Breast epithelium (tissue), 4 donors: ENCODE results near the gene SPRED1. TPM values are rescaled to one million over a fixed set of nuclear protein-coding genes. Genes with fewer than 3 reads are reported as not detected.

Source experiments
- DNase-seq, 2 donors: peaks; one replicate each; pipeline ENCODE4 v3.0.0-alpha.2; 2019; ENCODE audit warnings: low spot score in 2 of 2
- H3K27ac ChIP-seq, 2 donors: fragments of 200-600 bp; sonication (generic) in 1 of 2; one replicate each; pipeline ENCODE4 v1.5.1; 2016 to 2019; ENCODE audit warnings: mild to moderate bottlenecking in 1 of 2
- H3K27me3 ChIP-seq, 2 donors: fragments of 200-600 bp; sonication (generic) in 1 of 2; one replicate each; pipeline versions ENCODE4 v1.5.1 to v1.6.0; 2017 to 2019; ENCODE audit warnings: control low read depth in 1 of 2, mild to moderate bottlenecking in 1 of 2
- H3K36me3 ChIP-seq: fragments of 200-600 bp; one replicate; pipeline ENCODE4 v1.5.1; 2019
- H3K4me1 ChIP-seq, 2 donors: fragments of 200-600 bp; sonication (generic); one replicate each; pipeline ENCODE4 v1.5.1; 2016 to 2019; ENCODE audit warnings: control low read depth in 1 of 2
- H3K4me3 ChIP-seq, 3 donors: fragments of 200-600 bp; sonication (generic); 1 replicate in 2 of 3; 2 replicates in 1 of 3; pipeline ENCODE4 v1.5.1; 2016 to 2019; ENCODE audit warnings: mild to moderate bottlenecking in 3 of 3, moderate library complexity in 2 of 3
- H3K9me3 ChIP-seq, 2 donors: fragments of 200-600 bp; sonication (generic) in 1 of 2; one replicate each; pipeline ENCODE4 v1.5.1; 2016 to 2019; ENCODE audit warnings: control low read depth in 1 of 2
- POLR2A ChIP-seq: fragments of 450-650 bp; IDR thresholded peaks from one replicate; pipeline ENCODE4 v1.6.1; 2016; ENCODE audit warnings: antibody characterized with exemption, mild to moderate bottlenecking, moderate library complexity
- POLR2AphosphoS5 ChIP-seq, 3 donors: sonication (generic); formaldehyde crosslinking; IDR thresholded peaks; one replicate each; pipeline ENCODE4 v1.6.1; 2017; ENCODE audit warnings: antibody characterized with exemption in 3 of 3
- intact Hi-C: fragments of 100-400 bp; cut with DNase I; formaldehyde crosslinking; loops from one replicate; pipeline ENCODE4 v1.15.1; 2023; ENCODE audit warnings: low total_unique reads
- total RNA-seq, 3 donors: library from RNA; depleted of rRNA; stranded (reverse); fragments of >200 nt; gene quantifications; one replicate each; pipeline ENCODE4 v1.1.0, GENCODE V29; 2016
- TF ChIP-seq, protein P1 (sequence below), 3 donors: fragments of 450-650 bp; IDR thresholded peaks; one replicate each; pipeline ENCODE4 v1.5.1; 2016 to 2017; ENCODE audit warnings: antibody characterized with exemption in 3 of 3, mild to moderate bottlenecking in 3 of 3, moderate library complexity in 3 of 3

Gene SPRED1
- total RNA-seq, 3 donors from 2014 or later, result 18.4 to 28.1 (median 22.3) TPM

DNA sequence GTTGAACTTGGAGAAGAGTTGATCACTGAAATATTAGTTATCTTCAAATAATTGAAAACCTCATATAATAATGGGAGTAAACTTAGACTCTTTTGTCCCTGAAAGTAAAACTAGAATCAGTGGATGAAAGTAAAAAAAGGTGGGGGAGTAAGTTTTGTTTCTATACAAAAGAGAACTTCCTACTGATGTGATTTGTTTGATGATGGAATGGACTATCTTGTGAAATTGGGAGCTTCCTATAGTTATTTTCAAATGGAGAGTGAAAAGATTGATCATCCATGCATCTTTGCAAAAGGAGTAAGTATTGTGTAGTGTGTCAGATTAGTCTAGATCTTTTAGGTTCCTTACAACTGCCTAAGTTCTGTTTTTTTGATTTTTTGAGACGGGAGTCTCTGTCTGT, 28.4 kb downstream of the SPRED1 start:
- H3K4me1 ChIP-seq, result no peaks in the 10 kb centered on the region
- DNase-seq, result no peak
- no peaks in the 10 kb centered on the region for H3K36me3 ChIP-seq
- intact Hi-C loops, result no loop called here
- no peak overlapping the region for H3K4me3 ChIP-seq
- no peak overlapping the region for H3K27ac ChIP-seq
- H3K9me3 ChIP-seq, result no peaks in the 10 kb centered on the region
- TF ChIP-seq, protein P1, sequence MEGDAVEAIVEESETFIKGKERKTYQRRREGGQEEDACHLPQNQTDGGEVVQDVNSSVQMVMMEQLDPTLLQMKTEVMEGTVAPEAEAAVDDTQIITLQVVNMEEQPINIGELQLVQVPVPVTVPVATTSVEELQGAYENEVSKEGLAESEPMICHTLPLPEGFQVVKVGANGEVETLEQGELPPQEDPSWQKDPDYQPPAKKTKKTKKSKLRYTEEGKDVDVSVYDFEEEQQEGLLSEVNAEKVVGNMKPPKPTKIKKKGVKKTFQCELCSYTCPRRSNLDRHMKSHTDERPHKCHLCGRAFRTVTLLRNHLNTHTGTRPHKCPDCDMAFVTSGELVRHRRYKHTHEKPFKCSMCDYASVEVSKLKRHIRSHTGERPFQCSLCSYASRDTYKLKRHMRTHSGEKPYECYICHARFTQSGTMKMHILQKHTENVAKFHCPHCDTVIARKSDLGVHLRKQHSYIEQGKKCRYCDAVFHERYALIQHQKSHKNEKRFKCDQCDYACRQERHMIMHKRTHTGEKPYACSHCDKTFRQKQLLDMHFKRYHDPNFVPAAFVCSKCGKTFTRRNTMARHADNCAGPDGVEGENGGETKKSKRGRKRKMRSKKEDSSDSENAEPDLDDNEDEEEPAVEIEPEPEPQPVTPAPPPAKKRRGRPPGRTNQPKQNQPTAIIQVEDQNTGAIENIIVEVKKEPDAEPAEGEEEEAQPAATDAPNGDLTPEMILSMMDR (IDR thresholded peaks at IDR 0.05), result no peak
- TF ChIP-seq POLR2AphosphoS5 (IDR thresholded peaks at IDR 0.05) (no peak), POLR2A (no peak)
- H3K27me3 ChIP-seq, result no peaks in the 10 kb centered on the region

DNA sequence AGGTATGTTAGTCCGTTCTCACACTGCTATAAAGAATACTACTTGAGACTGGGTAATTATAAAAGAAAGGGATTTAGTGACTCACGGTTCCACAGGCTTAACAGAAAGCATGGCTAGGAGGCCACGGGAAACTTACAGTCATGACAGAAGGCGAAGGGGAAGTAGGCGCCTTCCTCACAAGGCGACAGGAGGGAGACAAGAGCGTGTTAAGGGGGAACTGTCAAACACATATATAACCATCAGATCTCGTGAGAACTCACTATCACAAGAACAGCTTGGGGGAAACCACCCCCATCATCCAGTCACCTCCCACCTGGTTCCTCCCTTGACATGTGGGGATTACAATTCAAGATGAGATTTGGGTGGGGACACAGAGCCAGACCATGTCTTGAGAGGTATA, 30.4 kb downstream of the SPRED1 start:
- H3K4me3 ChIP-seq, result no peak overlapping the region
- intact Hi-C loops, result no loop called here
- no peaks in the 10 kb centered on the region for H3K36me3 ChIP-seq
- no peaks in the 10 kb centered on the region for H3K4me1 ChIP-seq
- no peak overlapping the region for H3K27ac ChIP-seq
- TF ChIP-seq POLR2AphosphoS5 (IDR thresholded peaks at IDR 0.05) (no peak), POLR2A (no peak)
- TF ChIP-seq, protein P1 (IDR thresholded peaks at IDR 0.05), result no peak
- no peaks in the 10 kb centered on the region for H3K27me3 ChIP-seq
- no peak for DNase-seq
- H3K9me3 ChIP-seq, result no peaks in the 10 kb centered on the region

DNA sequence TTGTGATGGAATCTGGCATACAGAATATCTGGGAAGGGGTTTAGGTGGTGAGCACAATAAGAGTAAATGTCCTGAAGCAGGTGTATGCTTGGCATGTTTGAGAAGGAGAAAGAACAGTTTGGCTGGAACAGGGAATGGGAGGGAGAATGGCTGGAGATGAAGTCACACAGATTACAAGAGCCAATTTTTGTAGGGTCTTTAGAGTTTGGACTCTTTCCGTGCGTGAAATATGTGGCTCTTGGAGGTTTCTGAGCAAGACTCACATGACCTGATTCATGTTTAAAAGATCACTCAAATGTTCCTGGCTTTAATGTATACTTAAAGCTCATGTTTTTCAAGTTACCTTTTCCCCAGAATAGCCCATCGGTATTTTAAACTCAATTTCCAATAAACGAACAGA, 32.8 kb downstream of the SPRED1 start:
- Histone ChIP-seq H3K36me3 (no peaks in the 10 kb centered on the region), H3K4me1 (no peaks in the 10 kb centered on the region)

DNA sequence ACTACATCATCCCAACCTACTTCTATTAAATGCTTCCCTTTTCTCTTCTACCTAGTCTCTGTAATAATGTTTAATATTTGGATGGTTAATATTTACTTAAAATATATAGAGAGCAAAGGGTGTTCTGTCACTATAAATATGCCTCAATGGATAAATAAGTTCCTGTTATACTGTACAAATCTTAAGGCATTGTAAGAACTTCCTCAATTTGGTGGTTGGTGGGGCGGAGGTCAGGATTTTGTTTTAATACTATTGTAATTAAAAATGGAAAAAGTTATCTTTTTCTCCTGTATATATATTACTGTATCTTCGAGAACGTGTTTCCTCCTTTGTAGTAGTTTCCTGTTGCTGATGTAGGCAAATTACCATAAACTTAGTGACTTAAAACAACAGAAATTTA, 41.5 kb downstream of the SPRED1 start:
- H3K4me3 ChIP-seq, result no peak overlapping the region
- H3K27me3 ChIP-seq, result no peaks in the 10 kb centered on the region
- no peak for DNase-seq
- TF ChIP-seq POLR2AphosphoS5 (IDR thresholded peaks at IDR 0.05), result no peak
- TF ChIP-seq POLR2A, result no peak
- H3K36me3 ChIP-seq, result no peaks in the 10 kb centered on the region
- intact Hi-C loops, result no loop called here
- H3K9me3 ChIP-seq, result no peaks in the 10 kb centered on the region
- no peaks in the 10 kb centered on the region for H3K4me1 ChIP-seq
- no peak overlapping the region for H3K27ac ChIP-seq

More for the DNA sequence above, 32.8 kb downstream of the SPRED1 start:
- no peak for DNase-seq
- Histone ChIP-seq H3K27me3 (no peaks in the 10 kb centered on the region), H3K27ac (no peak overlapping the region), H3K4me3 (no peak overlapping the region), H3K9me3 (no peaks in the 10 kb centered on the region)
- TF ChIP-seq POLR2AphosphoS5 (IDR thresholded peaks at IDR 0.05) (no peak), POLR2A (no peak)
- TF ChIP-seq, protein P1 (IDR thresholded peaks at IDR 0.05), result no peak
- intact Hi-C loops, result no loop called here

DNA sequence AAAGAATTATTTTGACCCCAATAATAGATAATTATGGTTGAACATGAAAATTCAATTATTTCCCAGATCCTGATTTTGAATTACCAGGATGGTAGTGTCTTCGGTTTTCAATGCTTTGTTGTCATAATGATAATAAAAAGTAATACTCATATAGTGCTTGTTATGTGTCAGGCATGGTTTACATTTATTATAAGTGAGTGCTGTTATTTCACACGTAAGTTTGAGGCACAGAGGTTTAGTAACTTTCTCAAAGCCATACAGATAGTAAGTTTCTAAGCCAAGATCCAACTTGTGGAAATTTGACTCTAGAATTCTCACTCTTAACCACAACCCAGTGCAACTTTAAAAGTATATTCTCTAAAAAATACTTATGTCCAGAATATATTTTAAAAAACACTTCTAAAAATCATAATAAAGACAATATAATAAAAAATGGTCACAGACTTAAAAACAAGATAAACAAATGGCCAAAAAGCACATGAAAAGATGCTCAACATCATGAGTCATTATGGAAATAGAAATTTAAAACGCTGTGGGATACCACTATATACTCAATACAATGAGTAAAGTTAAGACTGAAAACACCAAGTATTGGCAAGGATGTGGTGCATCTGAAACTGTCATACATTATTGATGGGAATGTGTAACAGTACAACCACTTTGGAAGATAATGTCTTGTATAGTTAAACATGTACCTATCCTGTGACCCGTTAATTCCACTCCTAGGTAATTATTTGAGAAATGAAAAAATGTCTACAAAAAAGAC, 45.2 kb downstream of the SPRED1 start:
- H3K4me1 ChIP-seq, result no peaks in the 10 kb centered on the region
- intact Hi-C loops, result no loop called here
- no peaks in the 10 kb centered on the region for H3K9me3 ChIP-seq
- TF ChIP-seq, protein P1 (IDR thresholded peaks at IDR 0.05), result no peak
- TF ChIP-seq POLR2A (no peak), POLR2AphosphoS5 (IDR thresholded peaks at IDR 0.05) (no peak)
- no peak overlapping the region for H3K4me3 ChIP-seq
- no peak overlapping the region for H3K27ac ChIP-seq
- DNase-seq, result no peak
- H3K27me3 ChIP-seq, result no peaks in the 10 kb centered on the region
- no peaks in the 10 kb centered on the region for H3K36me3 ChIP-seq
